Hypothalamus (tissue), 51 donors: Measurements from ENCODE around the gene DLGAP4.

Source experiments
- DNase-seq, 51 donors: peaks; one replicate each; lab custom pipeline; 2025; lab: John Stamatoyannopoulos, UW

Gene DLGAP4

GRCh38 chr20:36273414-36274180 lies 32.5 kb upstream of the DLGAP4 start:
- peak in 3 of 51 donors; percentile 8 to 20 (median 10) for DNase-seq

- DNase-seq, result peak in 4 of 51 donors; percentile 32 to 75 (median 39)
Observed at GRCh38 chr20:36274181-36274841, 31.8 kb upstream of the DLGAP4 start.

GRCh38 chr20:36275011-36275410 lies 31.1 kb upstream of the DLGAP4 start:
- DNase-seq, result no peak

- no peak for DNase-seq
Observed at GRCh38 chr20:36275441-36276189, 30.5 kb upstream of the DLGAP4 start.

- no peak for DNase-seq
Observed at GRCh38 chr20:36277546-36277945, 28.6 kb upstream of the DLGAP4 start.

- no peak for DNase-seq
Observed at GRCh38 chr20:36279362-36279761, 26.8 kb upstream of the DLGAP4 start.

- DNase-seq, result no peak
Observed at GRCh38 chr20:36279776-36280175, 26.4 kb upstream of the DLGAP4 start.

GRCh38 chr20:36281785-36282380 lies 24.3 kb upstream of the DLGAP4 start:
- DNase-seq, result no peak

- DNase-seq, result no peak
Observed at GRCh38 chr20:36284751-36285150, 21.4 kb upstream of the DLGAP4 start.

GRCh38 chr20:36285746-36286447 lies 20.2 kb upstream of the DLGAP4 start:
- no peak for DNase-seq

GRCh38 chr20:36297656-36298055 lies 8.5 kb upstream of the DLGAP4 start:
- DNase-seq, result no peak

- DNase-seq, result no peak
Observed at GRCh38 chr20:36298061-36298460, 8.1 kb upstream of the DLGAP4 start.

GRCh38 chr20:36298795-36299339 lies 7.3 kb upstream of the DLGAP4 start:
- no peak for DNase-seq

GRCh38 chr20:36299459-36299858 lies 6.7 kb upstream of the DLGAP4 start:
- DNase-seq, result no peak

GRCh38 chr20:36301359-36302119 lies 4.6 kb upstream of the DLGAP4 start:
- no peak for DNase-seq

GRCh38 chr20:36303020-36303595 lies 3.0 kb upstream of the DLGAP4 start:
- no peak for DNase-seq

GRCh38 chr20:36303831-36304230 lies 2.3 kb upstream of the DLGAP4 start:
- DNase-seq, result no peak

GRCh38 chr20:36304786-36305495 lies 1.2 kb upstream of the DLGAP4 start:
- DNase-seq, result peak in 1 of 51 donors; percentile 13
